K562 (cell line): ENCODE data around the gene RPL35.

Experiments used
- KDM1A ChIP-seq, 2 experiments: fragments of 450-650 bp; IDR thresholded peaks; 2 replicates each; pipeline ENCODE4 v1.6.1; 2016; ENCODE audit warnings: mild to moderate bottlenecking in 2 of 2
- RBM34 ChIP-seq: fragments of 200-400 bp; formaldehyde crosslinking; IDR thresholded peaks from 2 replicates; pipeline ENCODE4 v1.6.1; 2018; ENCODE audit warnings: low read length, borderline replicate concordance; ENCODE audit not compliant: insufficient read depth

- TF ChIP-seq KDM1A (IDR thresholded peaks at IDR 0.05) (no peak), RBM34 (no peak)
Measured at GRCh38 chr9:124834591-124834990, 27.2 kb downstream of the RPL35 start.
